GM23338 (cell line): Measurements from ENCODE around the gene MTR. TPM values are rescaled to one million over a fixed set of nuclear protein-coding genes. Genes with fewer than 3 reads are reported as not detected.

Source experiments
- ATAC-seq: fragments of 200-7000 bp; cut with Tn5 transposase; 3 replicates; pipeline ENCODE4 v1.9.1; 2020
- DNase-seq: peaks from one replicate; pipeline ENCODE4 v3.0.0-alpha.2; 2015; ENCODE audit warnings: low spot score
- H2AFZ ChIP-seq: fragments of 200-600 bp; sonication (generic); 2 replicates; pipeline ENCODE4 v1.8.0; 2016; ENCODE audit warnings: antibody characterized with exemption, mild to moderate bottlenecking, moderate library complexity
- H3F3A ChIP-seq: fragments of 200-600 bp; sonication (generic); replicated peaks from 2 replicates; pipeline ENCODE4 v1.8.0; 2017; ENCODE audit warnings: antibody characterized with exemption, mixed run types, low read depth
- H3K27ac ChIP-seq: fragments of 200-600 bp; sonication (generic); 2 replicates; pipeline ENCODE4 v1.6.1; 2016; ENCODE audit warnings: low read depth
- H3K27me3 ChIP-seq: fragments of 200-600 bp; sonication (generic); 2 replicates; pipeline ENCODE4 v1.8.0; 2016; ENCODE audit warnings: mild to moderate bottlenecking, mixed run types, moderate library complexity; ENCODE audit not compliant: insufficient read depth
- H3K36me3 ChIP-seq: fragments of 200-600 bp; sonication (generic); 2 replicates; pipeline ENCODE4 v1.8.0; 2016; ENCODE audit warnings: mild to moderate bottlenecking; ENCODE audit not compliant: insufficient read depth
- H3K4me1 ChIP-seq: fragments of 200-600 bp; sonication (generic); 2 replicates; pipeline ENCODE4 v1.8.0; 2016; ENCODE audit warnings: mild to moderate bottlenecking, moderate library complexity; ENCODE audit not compliant: insufficient read depth
- H3K4me2 ChIP-seq: fragments of 200-600 bp; sonication (generic); 2 replicates; pipeline ENCODE4 v1.7.1; 2017; ENCODE audit warnings: mixed run types
- H3K4me3 ChIP-seq: fragments of 200-600 bp; sonication (generic); 2 replicates; pipeline ENCODE4 v1.6.1; 2016; ENCODE audit warnings: mixed run types
- H3K79me2 ChIP-seq: fragments of 200-600 bp; sonication (generic); replicated peaks from 2 replicates; pipeline ENCODE4 v1.8.0; 2017; ENCODE audit warnings: mild to moderate bottlenecking; ENCODE audit not compliant: insufficient read depth
- H3K9me2 ChIP-seq: fragments of 200-600 bp; sonication (generic); 2 replicates; pipeline ENCODE4 v1.8.0; 2017; ENCODE audit not compliant: insufficient read depth
- H4K20me1 ChIP-seq: fragments of 200-600 bp; sonication (generic); replicated peaks from 2 replicates; pipeline ENCODE4 v1.8.0; 2017; ENCODE audit warnings: mild to moderate bottlenecking; ENCODE audit not compliant: insufficient read depth
- H3K27ac Mint-ChIP-seq: 2 replicates; pipeline ENCODE4 v1.8.0; 2020; ENCODE audit warnings: inconsistent platforms, mild to moderate bottlenecking, moderate library complexity, mixed read lengths
- H3K27me3 Mint-ChIP-seq: 3 replicates; pipeline ENCODE4 v1.8.0; 2022; ENCODE audit warnings: low read depth, mild to moderate bottlenecking, moderate library complexity, mixed read lengths, inconsistent platforms; ENCODE audit not compliant: insufficient read depth, poor library complexity
- H3K36me3 Mint-ChIP-seq: 3 replicates; pipeline ENCODE4 v1.8.0; 2021; ENCODE audit warnings: low read depth, mild to moderate bottlenecking, inconsistent platforms, moderate library complexity, mixed read lengths
- H3K4me1 Mint-ChIP-seq: 3 replicates; pipeline ENCODE4 v1.8.0; 2020; ENCODE audit warnings: mild to moderate bottlenecking, inconsistent platforms, mixed read lengths
- H3K4me3 Mint-ChIP-seq: 3 replicates; pipeline ENCODE4 v1.8.0; 2021; ENCODE audit warnings: moderate library complexity, mild to moderate bottlenecking, inconsistent platforms, mixed read lengths
- H3K9me3 Mint-ChIP-seq: 3 replicates; pipeline ENCODE4 v1.8.0; 2020; ENCODE audit warnings: moderate library complexity, mild to moderate bottlenecking, inconsistent platforms, mixed read lengths
- CREB1 ChIP-seq: fragments of 250-450 bp; sonication (Bioruptor Pico); IDR thresholded peaks from 2 replicates; pipeline ENCODE4 v1.5.0; 2020; ENCODE audit warnings: low read depth, mild to moderate bottlenecking, moderate library complexity
- CTCF ChIP-seq, 2 experiments: fragments of 200-600 bp in 1 of 2; sonication (generic) in 1 of 2; conservative IDR thresholded peaks; 2 replicates each; pipeline versions ENCODE4 v1.5.1 to v1.6.1; 2016 to 2017; ENCODE audit warnings: antibody characterized with exemption in 2 of 2, low read depth in 2 of 2, mild to moderate bottlenecking in 2 of 2, moderate library complexity in 1 of 2
- ETS1 ChIP-seq: IDR thresholded peaks from 2 replicates; pipeline ENCODE4 v1.6.1; 2016; ENCODE audit warnings: antibody characterized with exemption
- EZH2 ChIP-seq: fragments of 200-600 bp; sonication (generic); IDR thresholded peaks from one replicate; pipeline ENCODE4 v1.8.0; 2017; ENCODE audit warnings: antibody characterized with exemption, mild to moderate bottlenecking, low read depth; ENCODE audit not compliant: unreplicated experiment
- EZH2phosphoT487 ChIP-seq: fragments of 200-600 bp; sonication (generic); IDR thresholded peaks from one replicate; pipeline ENCODE4 v1.8.1; 2018; ENCODE audit warnings: antibody characterized with exemption; ENCODE audit not compliant: unreplicated experiment
- JUNB ChIP-seq: IDR thresholded peaks from one replicate; pipeline ENCODE4 v1.6.1; 2016; ENCODE audit warnings: antibody characterized with exemption; ENCODE audit not compliant: unreplicated experiment
- NANOG ChIP-seq: IDR thresholded peaks from 2 replicates; pipeline ENCODE4 v1.6.1; 2016; ENCODE audit warnings: antibody characterized with exemption, borderline replicate concordance
- POLR2AphosphoS5 ChIP-seq: IDR thresholded peaks from 2 replicates; pipeline ENCODE4 v1.6.1; 2016; ENCODE audit warnings: antibody characterized with exemption, low read depth
- REST ChIP-seq: IDR thresholded peaks from one replicate; pipeline ENCODE4 v1.6.1; 2018; ENCODE audit warnings: antibody characterized with exemption; ENCODE audit not compliant: unreplicated experiment
- STAT1 ChIP-seq: IDR thresholded peaks from one replicate; pipeline ENCODE4 v1.6.1; 2016; ENCODE audit warnings: antibody characterized with exemption; ENCODE audit not compliant: unreplicated experiment
- ZNF114 ChIP-seq: fragments of 250-450 bp; sonication (Bioruptor Pico); IDR thresholded peaks from 2 replicates; pipeline ENCODE4 v1.5.0; 2020; ENCODE audit warnings: mild to moderate bottlenecking, moderate library complexity
- ZNF331 ChIP-seq: fragments of 250-450 bp; sonication (Bioruptor Pico); IDR thresholded peaks from 2 replicates; pipeline ENCODE4 v1.5.0; 2020; ENCODE audit warnings: low read depth, mild to moderate bottlenecking, moderate library complexity
- ZNF462 ChIP-seq: fragments of 250-450 bp; sonication (Bioruptor Pico); IDR thresholded peaks from 2 replicates; pipeline ENCODE4 v1.5.0; 2020; ENCODE audit warnings: mild to moderate bottlenecking, moderate library complexity
- polyA plus RNA-seq: library from polyadenylated mRNA; unstranded; fragments of >200 nt; fragmentation: Nextera tagmentation; extraction: Ambion mirVana; gene quantifications from 2 replicates; pipeline ENCODE4 v1.2.1, GENCODE V29; 2016
- total RNA-seq: library from RNA; depleted of rRNA; stranded (reverse); fragments of >200 nt; shearing (Covaris generic); gene quantifications from 2 replicates; pipeline ENCODE4 v1.2.3, GENCODE V29; 2014

MTR gene
- total and polyA plus RNA-seq, 2 experiments from 2014 or later = 6.4 to 20.0 TPM

- TF ChIP-seq JUNB = no peak
- TF ChIP-seq EZH2 = no peak
These were observed 82.6 kb downstream of the MTR start (continued) for GRCh38 chr1:236877661-236878060.

- Histone ChIP-seq H3K9me2 (no peaks in the 10 kb centered on the region), H3K36me3 (no peaks in the 10 kb centered on the region), H3K4me2 (no peak overlapping the region), H3K27ac (no peak overlapping the region), H3K27me3 (no peaks in the 10 kb centered on the region), H3K4me3 (no peak overlapping the region), H2AFZ (no peak overlapping the region), H3K4me1 (no peaks in the 10 kb centered on the region), H3K79me2 (no peaks in the 10 kb centered on the region), H3F3A (no peaks in the 10 kb centered on the region), H4K20me1 (no peaks in the 10 kb centered on the region)
- Mint-ChIP-seq H3K4me3 (no peak overlapping the region), H3K27me3 (no peaks in the 10 kb centered on the region), H3K36me3 (peaks cover 4% of the 10 kb centered on the region; the same call in 2 of the 3 replicates), H3K9me3 (no peaks in the 10 kb centered on the region), H3K27ac (no peak overlapping the region), H3K4me1 (no peaks in the 10 kb centered on the region)
- TF ChIP-seq EZH2phosphoT487 (no peak), JUNB (no peak), ETS1 (no peak), REST (no peak), ZNF114 (no peak), ZNF462 (CRISPR knock-in tag) (no peak), POLR2AphosphoS5 (no peak), CREB1 (CRISPR knock-in tag) (no peak), CTCF (conservative IDR thresholded peaks at IDR 0.05; ENCODE audit: low read depth in 2 of 2) (no peak), NANOG (no peak), STAT1 (no peak), ZNF331 (CRISPR knock-in tag) (no peak), EZH2 (no peak)
- ATAC-seq (no peak), DNase-seq (no peak)
These were observed 85.1 kb downstream of the MTR start for GRCh38 chr1:236880209-236880608.
